Activated T-cell treated with anti-CD3 and anti-CD28 coated beads, Interleukin-2, amount 50 U/mL, for 24 hours (primary cell): ENCODE measurements around the gene ABHD4.
A peak's percentile ranks its signal among the peaks of the same experiment; 100 is the strongest.
"Not testable (repeated sequence)": the region's sequence is repeated elsewhere in the genome, so short reads cannot be mapped to it uniquely, and the experiment has no call there.

ENCODE experiments used
- DNase-seq: peaks from one replicate; pipeline ENCODE4 v3.0.0-alpha.2; 2020
- H3K27ac Mint-ChIP-seq: 2 replicates; pipeline ENCODE4 v1.8.0; 2020; ENCODE audit warnings: mild to moderate bottlenecking, mixed read lengths
- H3K27me3 Mint-ChIP-seq: 2 replicates; pipeline ENCODE4 v1.8.0; 2020; ENCODE audit warnings: mixed read lengths
- H3K36me3 Mint-ChIP-seq: 2 replicates; pipeline ENCODE4 v1.8.0; 2020; ENCODE audit warnings: low read depth, mixed read lengths
- H3K4me1 Mint-ChIP-seq: 2 replicates; pipeline ENCODE4 v1.8.0; 2020; ENCODE audit warnings: low read depth, mixed read lengths
- H3K4me3 Mint-ChIP-seq: 2 replicates; pipeline ENCODE4 v1.8.0; 2020; ENCODE audit warnings: mild to moderate bottlenecking, moderate library complexity, mixed read lengths
- H3K9me3 Mint-ChIP-seq: 2 replicates; pipeline ENCODE4 v1.8.0; 2020; ENCODE audit warnings: mixed read lengths

Gene ABHD4

DNA sequence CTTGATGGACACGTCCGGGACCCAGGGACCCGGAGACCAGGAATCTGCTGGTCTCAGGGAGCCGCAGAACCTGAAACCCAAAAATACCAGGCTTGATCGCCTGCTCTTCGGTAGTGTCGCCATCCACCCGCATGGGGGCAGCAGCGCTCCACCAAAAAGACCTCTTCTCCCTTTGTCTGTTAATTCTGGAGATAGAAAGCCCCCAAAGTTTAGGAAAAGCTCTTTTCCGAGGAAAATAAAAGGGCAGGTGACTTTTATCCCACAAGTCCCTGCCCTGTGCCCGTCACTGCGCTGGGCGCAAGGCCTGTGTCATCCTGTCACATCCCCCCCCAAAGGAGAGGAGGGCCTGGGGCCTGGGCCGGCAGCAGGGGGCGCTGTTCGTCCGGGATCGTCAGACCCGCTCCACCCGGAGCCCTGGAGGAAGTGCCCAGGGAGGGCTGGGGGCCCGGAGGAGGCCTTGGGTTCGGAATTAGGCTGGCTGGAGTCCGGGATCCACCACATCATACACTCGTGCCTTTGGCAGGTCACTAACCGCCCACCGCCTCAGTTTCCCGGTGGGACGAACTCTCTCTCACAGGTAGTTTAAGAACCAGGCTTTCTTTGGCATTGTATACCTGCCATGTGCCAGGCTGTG is 41.0 kb upstream of the ABHD4 start:
- DNase-seq, result peak; percentile 97
- Mint-ChIP-seq H3K36me3 (peaks cover 48% of the 10 kb centered on the region), H3K27ac (peak overlapping the region; percentile 99), H3K4me3 (peak overlapping the region; percentile 82), H3K4me1 (peaks cover 95% of the 10 kb centered on the region), H3K9me3 (no peaks in the 10 kb centered on the region), H3K27me3 (peaks cover 2% of the 10 kb centered on the region)

DNA sequence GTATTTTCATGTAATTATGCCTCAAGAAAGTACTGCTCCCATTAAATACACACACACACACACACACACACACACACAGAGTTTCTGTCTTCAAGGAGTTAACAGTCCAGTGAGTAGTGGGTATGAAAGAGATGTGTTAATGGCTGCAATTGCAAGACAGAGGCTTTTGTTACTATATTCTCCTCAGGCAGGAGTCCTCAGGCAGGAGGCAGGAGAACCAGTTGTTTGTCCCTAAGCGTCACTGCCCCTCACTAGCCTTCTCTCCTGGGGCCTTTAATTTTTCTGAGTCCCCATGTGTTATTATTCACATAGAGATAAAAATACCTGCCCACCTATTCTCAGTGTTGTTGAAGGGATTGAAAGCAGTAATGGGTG is 40.3 kb upstream of the ABHD4 start:
- peaks cover 2% of the 10 kb centered on the region for H3K27me3 Mint-ChIP-seq

DNA sequence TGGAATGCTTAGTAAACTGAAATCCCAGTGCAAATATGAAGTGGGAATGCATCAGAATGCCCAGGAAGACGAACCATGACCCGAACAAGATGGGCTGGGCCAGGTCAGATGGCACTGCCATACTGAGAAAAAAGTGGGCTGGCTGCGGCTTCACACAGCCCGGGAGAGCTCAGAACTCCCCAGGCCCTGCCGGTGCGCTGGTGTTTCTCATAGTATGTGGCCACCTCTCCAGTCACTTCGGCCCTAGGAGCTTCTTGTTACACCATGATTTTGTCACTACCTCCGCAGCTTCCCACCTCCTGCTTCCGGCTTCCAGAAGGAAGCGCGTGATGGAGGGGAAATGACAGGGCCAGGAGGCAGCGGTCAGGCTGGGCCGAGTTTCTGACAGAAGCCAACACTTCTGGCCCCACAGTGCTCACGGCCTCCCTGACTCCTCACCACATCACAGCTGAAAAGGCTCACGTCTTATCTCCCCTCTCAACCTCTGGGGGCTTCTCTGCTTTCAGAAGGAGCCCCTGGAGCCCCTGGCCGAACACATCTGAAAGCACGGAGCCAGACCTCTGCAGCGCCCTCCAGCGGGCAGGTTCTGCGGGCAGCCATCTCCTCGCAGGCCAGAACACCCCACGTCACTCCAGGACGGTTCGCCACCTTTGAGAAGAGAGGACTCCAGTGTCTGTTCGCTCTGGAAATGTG is 39.7 kb upstream of the ABHD4 start:
- Mint-ChIP-seq H3K9me3 (no peaks in the 10 kb centered on the region), H3K4me1 (peaks cover 95% of the 10 kb centered on the region), H3K27me3 (peaks cover 2% of the 10 kb centered on the region), H3K4me3 (peak overlapping the region; percentile 82), H3K36me3 (peaks cover 45% of the 10 kb centered on the region), H3K27ac (peak overlapping the region; percentile 99)
- DNase-seq, result peak; percentile 80

More for the DNA sequence above, 40.3 kb upstream of the ABHD4 start:
- DNase-seq, result no peak
- Mint-ChIP-seq H3K4me1 (peaks cover 95% of the 10 kb centered on the region), H3K9me3 (no peaks in the 10 kb centered on the region), H3K27ac (peak overlapping the region; percentile 99), H3K4me3 (peak overlapping the region; percentile 82), H3K36me3 (peaks cover 45% of the 10 kb centered on the region)

GRCh38 chr14:22559041-22559440 is 39.1 kb upstream of the ABHD4 start:
- H3K9me3 Mint-ChIP-seq, result no peaks in the 10 kb centered on the region
- peaks cover 2% of the 10 kb centered on the region for H3K27me3 Mint-ChIP-seq
- no peak for DNase-seq
- peak overlapping the region; percentile 82 for H3K4me3 Mint-ChIP-seq
- H3K4me1 Mint-ChIP-seq, result peaks cover 97% of the 10 kb centered on the region
- peak overlapping the region; percentile 99 for H3K27ac Mint-ChIP-seq
- H3K36me3 Mint-ChIP-seq, result peaks cover 47% of the 10 kb centered on the region

DNA sequence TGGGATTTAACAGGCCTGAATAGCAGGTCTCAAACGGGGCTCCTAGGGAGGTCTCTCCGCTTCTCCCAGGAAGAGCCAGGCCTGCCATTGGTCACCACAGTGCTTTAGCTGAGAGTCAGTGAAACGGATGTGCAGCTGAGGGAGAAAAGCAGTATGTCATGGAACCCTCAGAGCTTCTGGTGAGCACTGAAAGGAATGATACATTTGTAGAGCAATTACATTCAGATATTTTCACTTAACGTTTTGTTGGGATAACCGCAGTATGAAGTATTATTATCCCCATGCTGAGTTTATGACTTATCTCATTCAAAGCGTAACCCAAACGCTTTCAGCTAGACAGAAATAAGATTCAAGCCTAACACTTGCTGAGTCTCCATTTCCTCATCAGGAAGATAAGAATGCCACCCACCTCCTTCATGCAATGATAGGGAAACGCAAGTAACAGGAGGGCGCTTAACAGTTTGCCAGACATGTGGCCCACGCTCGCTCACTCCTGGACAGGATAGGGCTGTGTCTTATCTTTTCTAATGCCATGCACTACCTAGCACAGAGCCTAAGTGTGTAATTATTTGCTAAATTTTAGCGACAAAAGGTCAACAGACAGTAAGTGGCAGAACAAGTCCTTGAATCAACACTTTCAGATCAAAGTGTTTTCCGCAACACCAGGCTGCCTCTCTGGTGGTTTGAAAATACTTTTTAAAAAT is 37.3 kb upstream of the ABHD4 start:
- peaks cover 2% of the 10 kb centered on the region for H3K27me3 Mint-ChIP-seq
- DNase-seq, result peak; percentile 73
- H3K9me3 Mint-ChIP-seq, result no peaks in the 10 kb centered on the region
- peak overlapping the region; percentile 99 for H3K27ac Mint-ChIP-seq
- H3K36me3 Mint-ChIP-seq, result peaks cover 59% of the 10 kb centered on the region
- H3K4me1 Mint-ChIP-seq, result peaks cover 99% of the 10 kb centered on the region
- peak overlapping the region; percentile 71 for H3K4me3 Mint-ChIP-seq

DNA sequence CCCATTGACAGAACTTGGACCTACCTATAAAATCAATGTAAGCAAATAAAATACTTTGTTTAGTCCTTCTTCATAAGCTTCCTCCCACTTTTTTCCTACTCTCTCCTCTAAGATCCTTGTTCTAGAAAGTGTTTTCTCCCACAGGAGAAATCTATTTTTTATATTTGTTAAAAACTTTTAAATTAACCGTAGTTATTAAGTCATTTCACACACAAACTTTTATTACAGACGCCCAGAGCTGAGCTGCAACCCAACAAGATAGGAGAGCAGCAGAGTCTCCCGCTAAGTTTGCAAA is 36.8 kb upstream of the ABHD4 start:
- Mint-ChIP-seq H3K9me3 (no peaks in the 10 kb centered on the region), H3K4me3 (peak overlapping the region; percentile 71), H3K27me3 (peaks cover under 1% of the 10 kb centered on the region), H3K27ac (peak overlapping the region; percentile 99), H3K4me1 (peaks cover 99% of the 10 kb centered on the region), H3K36me3 (peaks cover 63% of the 10 kb centered on the region)
- no peak for DNase-seq

DNA sequence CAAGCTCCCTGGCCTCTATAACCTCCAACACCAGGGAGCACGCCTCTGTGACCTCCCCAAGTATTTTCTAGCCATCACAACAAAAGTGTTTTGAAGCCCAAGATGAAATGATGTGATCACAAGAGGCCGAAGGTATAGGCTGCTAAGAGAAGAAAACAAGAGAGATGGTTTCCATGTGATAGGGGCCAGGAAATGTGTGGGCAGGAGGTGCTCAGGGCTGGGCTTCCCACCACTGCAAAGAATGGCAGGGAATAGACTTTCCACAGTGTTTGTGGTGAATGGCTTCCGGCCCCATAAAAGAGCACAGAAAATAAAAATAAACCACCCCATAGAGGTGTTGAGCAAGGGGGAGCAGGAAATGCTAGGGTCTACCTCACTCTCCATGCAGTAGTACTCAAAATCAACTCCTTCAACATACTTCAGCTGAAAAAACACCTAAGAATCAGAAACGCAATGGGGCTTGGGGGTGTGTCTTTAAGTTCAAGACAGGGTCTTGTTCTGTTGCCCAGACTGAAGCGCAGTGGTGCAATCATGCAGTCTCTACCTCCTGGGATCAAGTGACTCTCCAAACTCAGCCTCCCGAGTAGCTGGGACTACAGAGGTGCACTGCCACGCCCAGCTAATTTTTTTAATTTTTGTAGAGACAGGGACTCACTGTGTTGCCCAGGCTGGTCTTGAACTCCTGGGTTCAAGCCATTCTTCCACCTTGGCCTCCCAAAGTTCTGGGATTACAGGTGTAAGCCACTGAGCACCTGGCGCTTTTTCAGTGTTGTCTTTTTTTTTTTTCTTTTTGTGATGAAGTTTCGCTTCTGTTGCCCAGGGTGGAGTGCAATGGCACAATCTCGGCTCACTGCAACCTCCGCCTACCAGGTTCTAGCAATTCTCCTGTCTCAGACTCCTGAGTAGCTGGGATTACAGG is 36.2 kb upstream of the ABHD4 start:
- peak; percentile 73 for DNase-seq
- Mint-ChIP-seq H3K9me3 (no peaks in the 10 kb centered on the region), H3K4me3 (peak overlapping the region; percentile 71), H3K27me3 (no peaks in the 10 kb centered on the region), H3K27ac (peak overlapping the region; percentile 99), H3K4me1 (peaks cover 99% of the 10 kb centered on the region), H3K36me3 (peaks cover 64% of the 10 kb centered on the region)

GRCh38 chr14:22563987-22564386 is 34.1 kb upstream of the ABHD4 start:
- H3K27ac Mint-ChIP-seq, result peak overlapping the region; percentile 99
- peak overlapping the region; percentile 60 for H3K4me3 Mint-ChIP-seq
- peaks cover 69% of the 10 kb centered on the region for H3K36me3 Mint-ChIP-seq
- no peaks in the 10 kb centered on the region for H3K9me3 Mint-ChIP-seq
- peaks cover 98% of the 10 kb centered on the region for H3K4me1 Mint-ChIP-seq
- no peaks in the 10 kb centered on the region for H3K27me3 Mint-ChIP-seq
- no peak for DNase-seq

DNA sequence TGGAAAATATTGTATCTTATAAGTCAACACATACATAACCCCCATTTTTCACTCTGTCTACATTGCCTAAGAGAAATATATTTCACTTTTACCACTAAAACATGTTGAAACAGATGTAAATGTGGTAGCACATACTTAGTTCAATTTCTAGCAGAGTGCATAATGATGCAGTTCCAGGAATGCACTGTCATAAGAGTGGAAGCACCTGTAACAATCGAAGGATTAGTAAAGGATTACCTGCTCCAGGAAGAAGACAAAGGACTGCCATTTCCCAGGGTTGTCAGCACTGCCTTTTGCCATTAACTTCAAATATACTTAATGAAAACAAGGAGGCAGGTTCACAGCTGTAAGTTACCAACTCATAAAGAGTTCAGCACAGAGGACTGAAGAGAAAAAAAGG is 33.6 kb upstream of the ABHD4 start:
- Mint-ChIP-seq H3K27me3 (no peaks in the 10 kb centered on the region), H3K4me1 (peaks cover 98% of the 10 kb centered on the region), H3K27ac (peak overlapping the region; percentile 99), H3K9me3 (no peaks in the 10 kb centered on the region), H3K4me3 (peak overlapping the region; percentile 60), H3K36me3 (peaks cover 69% of the 10 kb centered on the region)
- no peak for DNase-seq

GRCh38 chr14:22565391-22565945 is 32.6 kb upstream of the ABHD4 start:
- Mint-ChIP-seq H3K27ac (peak overlapping the region; percentile 99), H3K27me3 (no peaks in the 10 kb centered on the region), H3K9me3 (no peaks in the 10 kb centered on the region), H3K4me1 (peaks cover 97% of the 10 kb centered on the region), H3K36me3 (peaks cover 75% of the 10 kb centered on the region), H3K4me3 (peak overlapping the region; percentile 60)
- DNase-seq, result no peak

- peaks cover 82% of the 10 kb centered on the region for H3K36me3 Mint-ChIP-seq
- peak; percentile 47 for DNase-seq
- H3K27me3 Mint-ChIP-seq, H3K9me3 Mint-ChIP-seq: not testable (repeated sequence)
- H3K4me1 Mint-ChIP-seq, result peaks cover 92% of the 10 kb centered on the region
- peak overlapping the region; percentile 99 for H3K27ac Mint-ChIP-seq
- peak overlapping the region; percentile 60 for H3K4me3 Mint-ChIP-seq
These were observed 31.8 kb upstream of the ABHD4 start for GRCh38 chr14:22566266-22566665.

DNA sequence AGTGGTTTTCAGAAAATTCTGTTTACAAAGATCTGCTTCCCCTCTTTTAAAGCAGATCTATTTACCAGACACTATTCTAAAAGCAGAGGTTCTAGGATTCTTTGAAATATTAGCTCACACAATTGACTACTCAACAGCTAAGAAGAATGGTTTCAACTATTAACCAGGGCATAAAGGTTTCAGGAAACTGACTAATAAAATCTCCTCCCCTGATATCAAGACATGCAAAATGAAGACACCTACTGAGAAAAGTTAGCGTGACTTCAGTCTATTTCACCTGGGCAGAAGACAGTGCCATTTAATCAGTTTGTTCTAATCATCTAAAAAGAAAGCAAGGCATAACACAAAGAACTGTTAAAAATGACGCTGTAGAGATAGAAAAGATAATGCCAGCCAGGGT is 31.3 kb upstream of the ABHD4 start:
- H3K9me3 Mint-ChIP-seq, result no peaks in the 10 kb centered on the region
- peaks cover 87% of the 10 kb centered on the region for H3K4me1 Mint-ChIP-seq
- H3K36me3 Mint-ChIP-seq, result peaks cover 87% of the 10 kb centered on the region

DNA sequence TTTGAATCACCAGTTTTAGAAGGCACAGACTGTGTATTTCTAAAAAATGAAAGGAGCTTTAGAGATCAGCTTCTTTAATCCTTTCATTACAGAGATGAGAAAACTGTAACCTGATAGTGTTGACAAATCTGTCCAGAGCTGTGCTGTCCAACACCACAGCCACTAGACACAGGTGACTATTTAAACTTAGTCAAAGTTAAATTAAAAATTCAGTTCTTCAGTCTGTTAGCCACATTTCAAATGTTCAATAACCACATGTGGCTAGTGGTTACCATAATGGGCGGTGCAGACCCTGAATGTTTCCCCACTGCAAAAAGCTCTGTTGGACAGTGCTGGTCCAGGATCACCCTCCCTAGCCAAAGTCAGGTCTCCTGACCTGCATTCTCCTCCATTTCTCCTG is 30.7 kb upstream of the ABHD4 start:
- H3K36me3 Mint-ChIP-seq, result peaks cover 91% of the 10 kb centered on the region
- DNase-seq, result no peak
- H3K9me3 Mint-ChIP-seq, result no peaks in the 10 kb centered on the region
- peak overlapping the region; percentile 99 for H3K27ac Mint-ChIP-seq
- no peaks in the 10 kb centered on the region for H3K27me3 Mint-ChIP-seq
- peak overlapping the region; percentile 58 for H3K4me3 Mint-ChIP-seq
- H3K4me1 Mint-ChIP-seq, result peaks cover 82% of the 10 kb centered on the region

More for the DNA sequence above, 31.3 kb upstream of the ABHD4 start:
- H3K27me3 Mint-ChIP-seq, result no peaks in the 10 kb centered on the region
- DNase-seq, result no peak
- peak overlapping the region; percentile 58 for H3K4me3 Mint-ChIP-seq
- H3K27ac Mint-ChIP-seq, result peak overlapping the region; percentile 99
